Hippocampal formation (tissue), 2 donors: ENCODE data around the gene SLC39A1.

Experiments
- DNase-seq, 2 donors: peaks; one replicate each; lab custom pipeline; 2025; lab: John Stamatoyannopoulos, UW

Gene SLC39A1

DNA sequence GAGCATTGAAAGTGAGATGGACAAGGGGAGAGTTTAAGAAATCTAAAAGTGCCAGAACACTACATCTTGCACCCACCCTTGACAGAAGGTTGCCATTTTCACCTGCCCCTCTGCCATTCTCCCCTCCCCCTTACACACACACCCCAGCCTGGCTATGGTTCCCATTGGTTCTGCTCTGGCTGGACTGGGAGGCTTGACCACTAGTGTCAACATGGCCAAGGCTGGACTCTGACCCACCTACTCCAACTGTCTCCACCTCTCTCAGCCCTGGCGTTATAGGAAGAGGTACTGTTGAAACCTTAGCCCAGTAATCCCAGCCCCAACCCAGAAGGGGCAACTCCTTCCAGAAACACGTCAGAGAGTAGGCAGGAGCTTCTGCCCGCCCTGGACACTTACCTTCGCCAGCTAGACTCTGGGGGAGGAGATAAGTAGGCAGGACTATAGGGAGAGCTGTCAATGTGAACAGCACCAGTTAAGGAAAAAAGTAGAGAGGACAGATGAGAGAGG lies 9.4 kb downstream of the SLC39A1 start:
- DNase-seq, result no peak

DNA sequence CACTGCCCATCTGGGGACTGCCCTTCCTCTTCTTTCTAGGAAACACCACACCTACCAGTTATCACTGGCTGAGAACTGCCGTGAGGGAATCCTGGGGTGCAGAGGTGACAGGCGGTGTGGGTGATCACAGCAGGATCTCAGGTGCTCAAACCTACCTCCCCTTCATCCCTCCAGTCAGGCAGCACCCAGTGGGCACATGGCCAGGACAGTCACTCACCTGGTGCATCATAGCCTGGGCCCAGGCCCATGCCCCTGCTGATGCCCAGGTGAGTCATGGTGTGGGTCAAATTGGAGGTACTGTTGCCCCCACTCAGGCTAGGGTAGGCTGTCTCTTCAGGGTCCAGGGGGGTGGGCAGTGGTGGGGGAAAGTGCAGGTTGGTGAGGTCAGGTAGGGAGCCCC lies 11.5 kb downstream of the SLC39A1 start:
- DNase-seq, result no peak

GRCh38 chr1:153951183-153951582 lies 12.2 kb downstream of the SLC39A1 start:
- no peak for DNase-seq

GRCh38 chr1:153946622-153947241 lies 16.6 kb downstream of the SLC39A1 start, which contains the start of gene DENND4B:
Gene DENND4B (minus strand): TSS chr1:153946718. CDS start chr1:153944374, 2,344 bp downstream.
- peak; percentile 77 to 80 for DNase-seq

GRCh38 chr1:153945795-153946621 lies 17.3 kb downstream of the SLC39A1 start:
- peak; percentile 62 to 76 for DNase-seq

- DNase-seq, result peak in 1 of 2 donors; percentile 26
Measured at GRCh38 chr1:153945131-153945794, 18.1 kb downstream of the SLC39A1 start.

- DNase-seq, result no peak
Measured at GRCh38 chr1:153944827-153945117, 18.6 kb downstream of the SLC39A1 start.

- DNase-seq, result no peak
Measured at GRCh38 chr1:153944005-153944826, 19.1 kb downstream of the SLC39A1 start.

GRCh38 chr1:153942766-153943549 lies 20.4 kb downstream of the SLC39A1 start:
- DNase-seq, result no peak

DNA sequence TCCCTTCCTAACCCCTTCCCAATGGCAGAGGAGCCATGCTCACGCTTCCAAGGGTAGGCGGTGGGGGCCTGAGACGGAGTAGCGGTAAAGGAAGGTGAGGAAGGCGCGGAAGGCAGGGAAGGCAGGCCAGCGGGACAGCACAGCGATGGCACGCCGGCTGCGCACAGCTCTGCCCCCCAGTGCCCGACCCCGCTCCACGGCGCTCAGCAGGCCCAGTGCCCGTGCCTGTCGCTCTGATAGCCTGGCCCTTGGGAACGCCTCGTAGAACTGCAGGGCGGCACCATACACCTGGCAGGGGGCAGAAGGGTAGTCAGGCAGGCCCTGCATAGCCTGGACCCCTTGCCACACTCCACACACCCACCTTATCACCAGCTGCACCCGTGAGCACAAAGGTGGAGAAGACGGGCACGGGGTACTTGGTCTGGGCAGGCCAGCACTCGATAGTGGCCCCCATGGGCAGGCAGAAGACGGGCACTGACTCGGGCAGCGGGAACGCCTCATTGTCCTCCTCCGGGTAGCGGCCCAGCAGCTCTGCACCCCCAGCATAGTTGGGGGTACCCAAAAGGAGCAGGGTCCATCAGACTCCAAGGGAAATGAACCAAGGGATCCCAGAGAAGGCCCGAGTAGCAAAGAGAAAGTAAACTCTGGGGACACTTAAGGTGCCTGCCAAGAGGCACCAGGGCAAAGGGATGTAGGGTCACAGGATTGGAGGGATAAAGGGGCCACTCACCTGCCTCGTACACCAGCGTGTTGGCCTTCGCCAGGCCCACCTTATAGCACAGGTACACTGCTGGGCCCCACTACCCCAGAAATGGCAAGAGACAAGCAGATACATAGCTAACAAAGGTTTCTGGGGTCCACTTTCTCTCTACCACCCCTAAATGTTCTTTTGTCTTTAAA lies 21.3 kb downstream of the SLC39A1 start:
- DNase-seq, result no peak

DNA sequence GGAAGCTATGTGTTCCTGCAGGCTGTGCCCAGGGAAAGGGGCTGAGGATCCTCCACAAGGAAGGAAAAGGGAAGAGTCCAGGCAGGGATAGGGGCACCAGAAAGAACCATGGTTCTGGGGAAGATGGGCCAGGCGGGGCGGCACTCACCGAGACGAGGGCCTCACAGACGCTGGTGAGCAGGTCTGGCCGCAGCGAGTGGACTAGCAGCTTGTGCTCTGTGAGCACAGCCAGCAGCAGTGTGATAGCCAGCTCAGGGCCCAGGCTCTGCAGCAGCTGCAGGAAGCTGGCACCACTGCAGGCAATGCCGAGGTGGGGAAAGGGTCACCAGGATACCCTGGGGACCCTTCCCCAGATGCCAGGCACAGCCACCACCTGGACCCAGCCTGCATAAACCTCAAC lies 22.6 kb downstream of the SLC39A1 start:
- no peak for DNase-seq

- DNase-seq, result no peak
Measured at GRCh38 chr1:153939476-153939875, 23.9 kb downstream of the SLC39A1 start.

DNA sequence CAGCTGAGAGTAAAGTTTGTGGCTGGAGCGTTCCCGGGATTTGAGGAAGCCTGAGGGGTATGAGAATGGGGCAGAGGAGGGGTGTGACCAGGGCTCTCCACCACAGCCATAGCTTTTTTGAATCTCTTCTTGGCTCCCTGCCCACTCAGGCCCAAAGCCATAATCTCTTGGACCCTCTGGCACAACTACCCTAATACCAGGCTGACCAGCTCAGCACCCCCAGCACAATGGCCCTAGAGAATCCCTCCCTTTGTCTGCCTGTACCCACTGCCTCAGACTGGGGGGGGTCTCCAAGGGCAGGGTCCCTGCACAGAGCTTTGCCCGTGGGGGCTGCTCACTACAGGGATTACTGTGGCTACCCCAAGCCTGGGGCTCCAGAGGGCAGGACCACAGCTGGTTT lies 24.3 kb downstream of the SLC39A1 start:
- DNase-seq, result no peak

DNA sequence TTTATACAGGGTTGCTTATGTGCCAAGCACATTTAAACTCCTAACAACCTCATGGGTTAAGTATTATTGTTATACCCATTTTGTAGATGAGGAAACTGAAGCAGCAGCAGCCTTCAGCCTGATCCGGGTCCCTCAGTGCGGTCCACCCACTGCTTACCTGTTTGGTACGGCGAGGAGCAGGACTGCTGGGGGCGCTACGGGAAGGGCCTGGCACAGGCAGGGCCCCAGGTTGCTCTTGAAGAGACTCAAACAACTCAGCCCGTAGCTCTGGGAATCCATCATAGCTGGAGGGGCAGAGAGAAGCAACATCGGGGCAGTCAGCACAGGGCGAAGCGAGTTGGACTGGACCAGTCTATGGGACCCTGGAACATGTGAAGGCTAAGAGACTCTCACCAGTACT lies 26.0 kb downstream of the SLC39A1 start:
- no peak for DNase-seq

DNA sequence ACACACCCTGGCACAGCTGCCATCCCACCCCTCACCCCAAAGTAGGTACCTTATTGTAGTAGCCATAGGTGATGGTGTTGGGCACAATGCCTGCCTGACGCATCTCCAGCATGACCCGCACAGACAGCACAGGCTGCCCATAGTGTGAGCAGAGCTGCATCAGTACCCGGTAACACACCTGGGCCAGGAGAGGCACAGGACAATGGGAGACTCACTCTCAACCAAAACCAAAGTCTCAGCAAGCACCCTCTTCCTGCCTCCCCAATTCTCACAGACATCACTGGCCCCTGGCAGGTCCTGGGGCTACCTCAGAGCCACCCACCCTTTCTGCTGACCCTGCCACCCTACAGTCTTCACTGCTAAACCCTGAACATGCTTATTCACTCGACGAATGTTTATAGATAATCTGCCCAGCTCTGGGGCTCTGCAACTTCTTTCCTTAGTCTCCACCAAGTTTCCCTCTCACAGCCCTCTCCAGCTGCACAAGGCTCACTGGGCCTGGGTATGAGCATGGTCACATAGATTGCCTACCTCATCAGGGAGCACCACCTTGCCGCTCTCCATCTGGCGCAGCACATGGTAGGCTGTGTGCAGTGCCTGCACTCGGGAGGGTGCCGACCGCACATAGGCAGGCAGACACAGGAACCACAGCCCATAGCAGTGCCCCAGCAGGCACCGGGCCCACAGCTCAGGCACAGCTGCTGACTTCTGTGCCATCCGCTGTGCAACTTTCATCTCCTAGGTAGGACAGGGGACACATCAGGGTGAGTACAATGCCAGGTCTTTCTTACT lies 27.1 kb downstream of the SLC39A1 start:
- DNase-seq, result no peak

DNA sequence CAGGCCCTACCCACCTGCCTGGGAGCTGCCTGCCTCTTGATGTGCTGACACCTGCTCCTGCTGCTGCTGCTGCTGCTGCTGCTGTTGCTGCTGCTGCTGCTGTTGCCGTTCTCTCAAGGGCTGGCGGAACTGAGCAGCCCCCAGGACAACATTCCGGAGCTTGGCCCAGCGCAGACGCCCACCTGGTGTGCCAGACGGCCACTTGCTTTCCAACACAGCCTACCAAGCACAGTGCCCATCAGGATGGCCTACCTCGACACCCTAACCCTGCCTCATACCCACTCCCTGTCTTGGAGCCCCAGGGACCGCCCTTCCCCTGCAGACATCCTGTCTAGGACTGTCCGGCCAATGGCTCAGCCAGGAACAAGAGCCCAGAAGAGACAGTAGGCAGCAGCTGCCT lies 28.6 kb downstream of the SLC39A1 start:
- no peak for DNase-seq

DNA sequence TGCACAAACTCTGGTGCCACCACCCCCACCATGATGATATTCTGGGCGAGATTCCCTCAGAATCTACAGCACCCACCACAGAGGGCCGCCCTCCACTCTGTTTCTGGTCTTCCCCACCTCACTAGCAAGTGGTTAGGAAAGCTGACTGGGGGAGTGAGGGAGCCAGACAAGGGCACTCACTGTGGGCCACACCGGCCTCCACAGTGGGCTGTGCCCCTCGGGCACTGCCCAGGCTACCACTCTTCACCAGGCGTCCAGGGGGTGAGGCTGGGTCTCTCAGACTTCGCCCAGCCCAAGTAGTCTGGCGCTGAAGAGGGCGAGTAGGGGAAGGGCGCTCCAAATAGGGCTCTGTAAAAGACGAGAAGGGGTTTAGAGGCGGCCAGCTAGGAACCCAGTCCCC lies 29.4 kb downstream of the SLC39A1 start:
- DNase-seq, result no peak

DNA sequence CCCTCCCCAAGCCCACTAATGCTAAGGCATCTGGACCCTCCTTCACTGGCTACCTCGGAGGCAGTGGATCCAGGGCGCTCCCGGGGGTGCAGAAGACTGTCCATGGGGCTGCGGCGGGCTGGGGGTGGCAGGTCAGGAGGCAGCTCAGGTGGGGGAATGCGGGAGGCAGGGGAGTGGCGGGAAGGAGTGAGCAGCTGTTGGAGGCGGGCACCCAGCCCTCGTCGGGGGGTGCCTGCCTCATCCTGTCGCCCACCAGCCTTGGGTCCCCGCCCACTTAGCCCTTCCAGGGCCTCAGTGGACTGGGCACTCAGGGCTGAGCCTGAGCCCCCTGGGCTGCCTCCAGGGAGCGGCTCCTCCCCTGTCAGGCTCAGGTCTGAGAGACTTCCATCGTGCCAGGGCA lies 29.9 kb downstream of the SLC39A1 start:
- no peak for DNase-seq
